Neural cell (in vitro differentiated cells): ENCODE data around the gene GAD2. TPM values are rescaled to one million over a fixed set of nuclear protein-coding genes. Genes with fewer than 3 reads are reported as not detected.

ENCODE experiments used
- H2AFZ ChIP-seq: fragments of 200-600, 300-800 bp; sonication (generic), shearing (Covaris generic); 2 replicates; pipeline ENCODE4 v1.6.0; 2014; ENCODE audit warnings: low read depth, mild to moderate bottlenecking, antibody characterized with exemption, low read length, moderate library complexity
- H3F3A ChIP-seq: fragments of 200-600 bp; shearing (Covaris generic); 2 replicates; pipeline ENCODE4 v1.6.1; 2016; ENCODE audit warnings: mild to moderate bottlenecking, moderate library complexity, mixed read lengths, antibody characterized with exemption, low read length; ENCODE audit not compliant: insufficient read depth, poor library complexity, severe bottlenecking
- H3K27ac ChIP-seq: fragments of 200-600, 300-800 bp; sonication (generic), shearing (Covaris generic); 2 replicates; pipeline ENCODE4 v1.5.1; 2014; ENCODE audit warnings: mild to moderate bottlenecking, low read length, moderate library complexity
- H3K27me3 ChIP-seq: fragments of 300-800, 200-600 bp; sonication (generic), shearing (Covaris generic); 2 replicates; pipeline ENCODE4 v1.6.0; 2014; ENCODE audit warnings: mild to moderate bottlenecking, low read depth, low read length, moderate library complexity; ENCODE audit not compliant: insufficient read depth
- H3K36me3 ChIP-seq: fragments of 300-800, 200-600 bp; sonication (generic), shearing (Covaris generic); 2 replicates; pipeline ENCODE4 v1.5.1; 2014; ENCODE audit warnings: mild to moderate bottlenecking, antibody characterized with exemption, low read length, moderate library complexity; ENCODE audit not compliant: insufficient read depth
- H3K4me2 ChIP-seq: fragments of 300-800, 200-600 bp; sonication (generic), shearing (Covaris generic); 2 replicates; pipeline ENCODE4 v1.6.0; 2014; ENCODE audit warnings: mild to moderate bottlenecking, low read length
- H3K4me3 ChIP-seq: fragments of 300-800, 200-600 bp; sonication (generic), shearing (Covaris generic); 2 replicates; pipeline ENCODE4 v1.5.1; 2014; ENCODE audit warnings: mild to moderate bottlenecking, low read length, moderate library complexity
- H3K79me2 ChIP-seq: fragments of 200-600 bp; shearing (Covaris generic); replicated peaks from 2 replicates; pipeline ENCODE4 v1.6.0; 2014; ENCODE audit warnings: mild to moderate bottlenecking, low read length, moderate library complexity; ENCODE audit not compliant: insufficient read depth
- H3K9ac ChIP-seq: fragments of 300-800, 200-600 bp; sonication (generic), shearing (Covaris generic); 2 replicates; pipeline ENCODE4 v1.6.1; 2016; ENCODE audit warnings: mild to moderate bottlenecking, low read length, mixed read lengths
- H3K9me2 ChIP-seq: fragments of 200-600 bp; shearing (Covaris generic); 2 replicates; pipeline ENCODE4 v1.6.1; 2016; ENCODE audit warnings: mild to moderate bottlenecking, low read length, mixed read lengths; ENCODE audit not compliant: insufficient read depth
- H3K9me3 ChIP-seq: fragments of 200-600, 300-800 bp; sonication (generic), shearing (Covaris generic); 2 replicates; pipeline ENCODE4 v1.6.1; 2016; ENCODE audit warnings: mild to moderate bottlenecking, mixed run types, low read length, moderate library complexity, mixed read lengths
- H4K20me1 ChIP-seq: fragments of 200-600 bp; shearing (Covaris generic); 2 replicates; pipeline ENCODE4 v1.6.1; 2016; ENCODE audit warnings: mild to moderate bottlenecking, mixed run types; ENCODE audit not compliant: insufficient read depth
- EP300 ChIP-seq: fragments of 450-650 bp; conservative IDR thresholded peaks from 2 replicates; pipeline ENCODE4 v1.6.1; 2014; ENCODE audit warnings: antibody characterized with exemption, mild to moderate bottlenecking, moderate library complexity; ENCODE audit not compliant: poor library complexity, severe bottlenecking
- EZH2 ChIP-seq: fragments of 200-600, 300-800 bp; shearing (Covaris generic), sonication (generic); IDR thresholded peaks from 2 replicates; pipeline ENCODE4 v1.6.1; 2014; ENCODE audit warnings: antibody characterized with exemption, low read length, borderline replicate concordance, mild to moderate bottlenecking; ENCODE audit not compliant: insufficient read depth, poor library complexity, severe bottlenecking
- MXI1 ChIP-seq: fragments of 450-650 bp; conservative IDR thresholded peaks from 2 replicates; pipeline ENCODE4 v1.6.1; 2014; ENCODE audit warnings: antibody characterized with exemption, mild to moderate bottlenecking; ENCODE audit not compliant: poor library complexity, severe bottlenecking
- POLR2AphosphoS5 ChIP-seq: IDR thresholded peaks from 2 replicates; pipeline ENCODE4 v1.6.1; 2012
- RAD21 ChIP-seq: fragments of 450-650 bp; conservative IDR thresholded peaks from 2 replicates; pipeline ENCODE4 v1.6.1; 2014; ENCODE audit warnings: antibody characterized with exemption, mild to moderate bottlenecking, moderate library complexity
- SMC3 ChIP-seq: fragments of 450-650 bp; conservative IDR thresholded peaks from 2 replicates; pipeline ENCODE4 v1.6.1; 2014; ENCODE audit warnings: antibody characterized with exemption, mild to moderate bottlenecking, moderate library complexity; ENCODE audit not compliant: poor library complexity
- TAF1 ChIP-seq: IDR thresholded peaks from 2 replicates; pipeline ENCODE4 v1.6.1; 2012; ENCODE audit warnings: low read depth
- polyA plus RNA-seq: library from polyadenylated mRNA; depleted of rRNA; stranded (reverse); fragments of >200 nt; gene quantifications from 2 replicates; pipeline ENCODE4 v1.2.3, GENCODE V29; 2014
- TF ChIP-seq, protein P1 (sequence below): fragments of 450-650 bp; IDR thresholded peaks from 2 replicates; pipeline ENCODE4 v1.5.1; 2014; ENCODE audit warnings: antibody characterized with exemption, mild to moderate bottlenecking, moderate library complexity; ENCODE audit not compliant: poor library complexity, severe bottlenecking
- TF ChIP-seq, protein P2 (sequence below): IDR thresholded peaks from 2 replicates; pipeline ENCODE4 v1.6.1; 2012; ENCODE audit warnings: borderline replicate concordance

Gene GAD2
- polyA plus RNA-seq, 1 donor from 2014 or later, result 192 TPM

DNA sequence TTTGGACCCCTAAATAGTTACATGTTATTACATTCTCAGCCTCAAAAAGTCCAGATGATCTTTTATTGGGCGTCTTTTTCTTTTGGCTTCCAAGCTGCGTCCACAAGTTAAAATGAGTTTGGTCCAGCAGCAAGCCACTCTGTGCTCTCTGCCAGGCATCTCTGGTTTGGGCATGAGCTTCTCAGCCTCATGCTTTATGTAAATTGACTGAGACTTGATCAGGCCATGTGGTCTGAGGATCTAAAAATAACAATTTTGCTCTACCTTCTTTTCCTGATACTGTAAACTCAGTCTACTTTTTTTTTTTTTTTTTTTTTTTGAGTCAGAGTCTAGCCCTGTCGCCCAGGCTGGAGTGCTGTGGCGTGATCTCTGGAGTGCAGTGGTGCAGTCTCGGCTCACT lies 15.6 kb downstream of the GAD2 start:
- TF ChIP-seq, protein P1, sequence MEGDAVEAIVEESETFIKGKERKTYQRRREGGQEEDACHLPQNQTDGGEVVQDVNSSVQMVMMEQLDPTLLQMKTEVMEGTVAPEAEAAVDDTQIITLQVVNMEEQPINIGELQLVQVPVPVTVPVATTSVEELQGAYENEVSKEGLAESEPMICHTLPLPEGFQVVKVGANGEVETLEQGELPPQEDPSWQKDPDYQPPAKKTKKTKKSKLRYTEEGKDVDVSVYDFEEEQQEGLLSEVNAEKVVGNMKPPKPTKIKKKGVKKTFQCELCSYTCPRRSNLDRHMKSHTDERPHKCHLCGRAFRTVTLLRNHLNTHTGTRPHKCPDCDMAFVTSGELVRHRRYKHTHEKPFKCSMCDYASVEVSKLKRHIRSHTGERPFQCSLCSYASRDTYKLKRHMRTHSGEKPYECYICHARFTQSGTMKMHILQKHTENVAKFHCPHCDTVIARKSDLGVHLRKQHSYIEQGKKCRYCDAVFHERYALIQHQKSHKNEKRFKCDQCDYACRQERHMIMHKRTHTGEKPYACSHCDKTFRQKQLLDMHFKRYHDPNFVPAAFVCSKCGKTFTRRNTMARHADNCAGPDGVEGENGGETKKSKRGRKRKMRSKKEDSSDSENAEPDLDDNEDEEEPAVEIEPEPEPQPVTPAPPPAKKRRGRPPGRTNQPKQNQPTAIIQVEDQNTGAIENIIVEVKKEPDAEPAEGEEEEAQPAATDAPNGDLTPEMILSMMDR, result no peak
- TF ChIP-seq MXI1 (no peak), RAD21 (no peak), POLR2AphosphoS5 (no peak), EZH2 (no peak), TAF1 (no peak), EP300 (no peak), SMC3 (no peak)
- TF ChIP-seq, protein P2, sequence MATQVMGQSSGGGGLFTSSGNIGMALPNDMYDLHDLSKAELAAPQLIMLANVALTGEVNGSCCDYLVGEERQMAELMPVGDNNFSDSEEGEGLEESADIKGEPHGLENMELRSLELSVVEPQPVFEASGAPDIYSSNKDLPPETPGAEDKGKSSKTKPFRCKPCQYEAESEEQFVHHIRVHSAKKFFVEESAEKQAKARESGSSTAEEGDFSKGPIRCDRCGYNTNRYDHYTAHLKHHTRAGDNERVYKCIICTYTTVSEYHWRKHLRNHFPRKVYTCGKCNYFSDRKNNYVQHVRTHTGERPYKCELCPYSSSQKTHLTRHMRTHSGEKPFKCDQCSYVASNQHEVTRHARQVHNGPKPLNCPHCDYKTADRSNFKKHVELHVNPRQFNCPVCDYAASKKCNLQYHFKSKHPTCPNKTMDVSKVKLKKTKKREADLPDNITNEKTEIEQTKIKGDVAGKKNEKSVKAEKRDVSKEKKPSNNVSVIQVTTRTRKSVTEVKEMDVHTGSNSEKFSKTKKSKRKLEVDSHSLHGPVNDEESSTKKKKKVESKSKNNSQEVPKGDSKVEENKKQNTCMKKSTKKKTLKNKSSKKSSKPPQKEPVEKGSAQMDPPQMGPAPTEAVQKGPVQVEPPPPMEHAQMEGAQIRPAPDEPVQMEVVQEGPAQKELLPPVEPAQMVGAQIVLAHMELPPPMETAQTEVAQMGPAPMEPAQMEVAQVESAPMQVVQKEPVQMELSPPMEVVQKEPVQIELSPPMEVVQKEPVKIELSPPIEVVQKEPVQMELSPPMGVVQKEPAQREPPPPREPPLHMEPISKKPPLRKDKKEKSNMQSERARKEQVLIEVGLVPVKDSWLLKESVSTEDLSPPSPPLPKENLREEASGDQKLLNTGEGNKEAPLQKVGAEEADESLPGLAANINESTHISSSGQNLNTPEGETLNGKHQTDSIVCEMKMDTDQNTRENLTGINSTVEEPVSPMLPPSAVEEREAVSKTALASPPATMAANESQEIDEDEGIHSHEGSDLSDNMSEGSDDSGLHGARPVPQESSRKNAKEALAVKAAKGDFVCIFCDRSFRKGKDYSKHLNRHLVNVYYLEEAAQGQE, result no peak
- Histone ChIP-seq H3K27me3 (no peaks in the 10 kb centered on the region), H4K20me1 (no peaks in the 10 kb centered on the region), H3K79me2 (peaks cover 3% of the 10 kb centered on the region), H3K27ac (no peak overlapping the region), H3K9me2 (no peaks in the 10 kb centered on the region), H3F3A (no peaks in the 10 kb centered on the region), H3K4me2 (no peak overlapping the region), H3K36me3 (peaks cover 31% of the 10 kb centered on the region), H3K4me3 (no peak overlapping the region), H2AFZ (no peak overlapping the region), H3K9me3 (no peaks in the 10 kb centered on the region), H3K9ac (no peak overlapping the region)

DNA sequence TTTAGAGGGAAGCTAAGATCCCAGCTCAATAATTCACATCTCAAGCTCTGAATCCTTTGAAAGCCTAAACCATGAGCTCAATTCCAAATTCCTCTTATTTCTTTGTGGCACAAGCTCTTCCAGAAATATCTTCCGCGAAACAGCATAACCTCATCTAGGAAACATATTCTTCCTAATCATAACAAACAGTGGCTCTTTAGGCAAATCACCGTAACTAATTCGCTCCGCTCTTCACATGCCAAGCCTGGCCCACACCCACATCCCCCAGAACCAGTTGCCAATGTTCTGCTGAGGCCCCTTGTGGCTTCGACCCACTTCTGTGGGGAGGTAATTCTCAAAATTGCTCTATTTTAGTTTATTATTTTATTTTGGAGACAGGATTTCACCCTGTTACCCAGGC lies 19.2 kb downstream of the GAD2 start:
- TF ChIP-seq EZH2 (no peak), RAD21 (no peak), TAF1 (no peak), MXI1 (no peak), SMC3 (no peak)
- TF ChIP-seq, protein P1, result no peak
- TF ChIP-seq, protein P2, result no peak
- Histone ChIP-seq H3K9me3 (no peaks in the 10 kb centered on the region), H3K4me3 (no peak overlapping the region), H3K27ac (no peak overlapping the region), H3K27me3 (no peaks in the 10 kb centered on the region), H3K79me2 (no peaks in the 10 kb centered on the region), H3K4me2 (no peak overlapping the region), H3F3A (peaks cover 4% of the 10 kb centered on the region), H4K20me1 (no peaks in the 10 kb centered on the region), H2AFZ (no peak overlapping the region), H3K9ac (no peak overlapping the region), H3K36me3 (peaks cover 39% of the 10 kb centered on the region), H3K9me2 (no peaks in the 10 kb centered on the region)
